Lung (tissue), 12 donors: Measurements from ENCODE around the gene GGACT. TPM values are rescaled to one million over a fixed set of nuclear protein-coding genes. Genes with fewer than 3 reads are reported as not detected.

Experiments
- ATAC-seq: fragments of 200-7000 bp; cut with Tn5 transposase; one replicate; pipeline ENCODE4 v1.9.1; 2020; ENCODE audit warnings: moderate number of reproducible peaks; ENCODE audit not compliant: insufficient read depth, low FRiP score
- DNase-seq, 3 donors: peaks; one replicate each; pipeline ENCODE4 v3.0.0-alpha.2; 2013 to 2017
- H3K27ac ChIP-seq, 2 donors: one replicate each; pipeline ENCODE4 v1.5.1; 2013; ENCODE audit warnings: mild to moderate bottlenecking in 2 of 2, moderate library complexity in 2 of 2, control low read depth in 1 of 2, inconsistent platforms in 1 of 2, low read depth in 1 of 2, low read length in 1 of 2
- H3K27me3 ChIP-seq, 3 donors: one replicate each; pipeline ENCODE4 v1.5.1; 2013; ENCODE audit warnings: low read length in 2 of 3; ENCODE audit not compliant: control insufficient read depth in 3 of 3, insufficient read depth in 3 of 3
- H3K36me3 ChIP-seq, 4 donors: one replicate each; pipeline ENCODE4 v1.5.1; 2013; ENCODE audit warnings: low read length in 4 of 4, mild to moderate bottlenecking in 1 of 4, moderate library complexity in 1 of 4; ENCODE audit not compliant: control insufficient read depth in 4 of 4, insufficient read depth in 4 of 4
- H3K4me1 ChIP-seq, 5 donors: one replicate each; pipeline ENCODE4 v1.5.1; 2013; ENCODE audit warnings: low read length in 5 of 5, mild to moderate bottlenecking in 2 of 5, moderate library complexity in 1 of 5; ENCODE audit not compliant: control insufficient read depth in 5 of 5, insufficient read depth in 5 of 5
- H3K4me3 ChIP-seq: one replicate; pipeline ENCODE4 v1.5.1; 2013; ENCODE audit warnings: mild to moderate bottlenecking, control low read depth, moderate library complexity
- H3K9ac ChIP-seq, 2 donors: one replicate each; pipeline ENCODE4 v1.5.1; 2013; ENCODE audit warnings: low read length in 2 of 2, control low read depth in 1 of 2; ENCODE audit not compliant: insufficient read depth in 1 of 2
- H3K9me3 ChIP-seq, 4 donors: one replicate each; pipeline ENCODE4 v1.5.1; 2013; ENCODE audit warnings: low read length in 3 of 4, mild to moderate bottlenecking in 1 of 4, moderate library complexity in 1 of 4; ENCODE audit not compliant: control insufficient read depth in 4 of 4, insufficient read depth in 3 of 4
- CTCF ChIP-seq: IDR thresholded peaks from 2 replicates; pipeline ENCODE4 v1.5.1; 2012; ENCODE audit warnings: mild to moderate bottlenecking; ENCODE audit errors: control extremely low read depth, extremely low read depth
- WGBS, 2 donors: extraction: QIAGEN DNeasy Blood & Tissue Kit; methylation state at CpG; one replicate each; pipeline ENCODE4 v1.1.7; 2013; 5-methylcytosine and 5-hydroxymethylcytosine counted together
- polyA plus RNA-seq, 2 donors: library from polyadenylated mRNA; stranded (reverse); fragments of 200-250 nt; gene quantifications; one replicate each; pipeline ENCODE4 v1.2.1, GENCODE V29; 2013
- total RNA-seq, 2 donors: library from RNA; depleted of rRNA in 1 of 2; stranded (reverse); fragments of >200 nt in 1 of 2; gene quantifications; one replicate each; pipeline ENCODE4 v1.2.1, GENCODE V29; 2014 to 2021
- donor health status: control.
- donor health status: control.
- donor health status: Bipolar disorder and iron deficiency.
- donor health status: healthy.
- donor health status: DM: yes; HTN: yes; CAD: no.

GGACT gene
- total and polyA plus RNA-seq, 4 donors: 1.1 to 6.8 (median 3.9) TPM

- Histone ChIP-seq H3K27ac (no peak overlapping the region), H3K36me3 (no peaks in the 10 kb centered on the region), H3K27me3 (no peaks in the 10 kb centered on the region), H3K4me3 (no peak overlapping the region), H3K9ac (no peak overlapping the region), H3K4me1 (peaks cover 0 to 13% (median 11%) of the 10 kb centered on the region in 5 donors), H3K9me3 (no peaks in the 10 kb centered on the region)
- no peak for ATAC-seq
- no peak for TF ChIP-seq CTCF
- WGBS, 2 donors: 84 to 89% methylated on average over 3 of the region's 3 CpGs
- no peak for DNase-seq
Measured at GRCh38 chr13:100540621-100541020, 48.0 kb downstream of the GGACT start.

- TF ChIP-seq CTCF: no peak
Measured at GRCh38 chr13:100537951-100538462, 50.6 kb downstream of the GGACT start.

GRCh38 chr13:100537486-100537885 lies 51.1 kb downstream of the GGACT start:
- TF ChIP-seq CTCF: no peak
- no peak overlapping the region for H3K9ac ChIP-seq
- peaks cover 0 to under 1% (median 0%) of the 10 kb centered on the region in 4 donors for H3K9me3 ChIP-seq
- 96% methylated on average over 9 of the region's 9 CpGs for WGBS, 2 donors
- DNase-seq (no peak), ATAC-seq (no peak)
- H3K36me3 ChIP-seq: peaks cover 0 to 5% (median 2%) of the 10 kb centered on the region in 4 donors
- peaks cover 0 to 6% (median under 1%) of the 10 kb centered on the region in 5 donors for H3K4me1 ChIP-seq
- H3K4me3 ChIP-seq: no peak overlapping the region
- H3K27ac ChIP-seq: no peak overlapping the region
- H3K27me3 ChIP-seq: no peaks in the 10 kb centered on the region

More at GRCh38 chr13:100537951-100538462, 50.6 kb downstream of the GGACT start:
- H3K27ac ChIP-seq: no peak overlapping the region
- 88 to 92% methylated on average over 5 of the region's 5 CpGs for WGBS, 2 donors
- ATAC-seq (no peak), DNase-seq (no peak)
- H3K9me3 ChIP-seq: no peaks in the 10 kb centered on the region
- peaks cover 0 to 2% (median 0%) of the 10 kb centered on the region in 4 donors for H3K36me3 ChIP-seq
- no peak overlapping the region for H3K4me3 ChIP-seq
- peaks cover 0 to 8% (median 2%) of the 10 kb centered on the region in 5 donors for H3K4me1 ChIP-seq
- H3K27me3 ChIP-seq: no peaks in the 10 kb centered on the region
- H3K9ac ChIP-seq: no peak overlapping the region
